Stimulated activated CD8-positive, alpha-beta memory T cell treated with anti-CD3 and anti-CD28 coated beads, Interleukin-7, amount 100 ng/mL, for 24 hours (primary cell): ENCODE data around the gene NUB1.

ENCODE experiments used
- DNase-seq: peaks from one replicate; pipeline ENCODE4 v3.0.0-alpha.2; 2020; ENCODE audit warnings: low read depth

NUB1 gene

GRCh38 chr7:151389768-151390597, 48.4 kb downstream of the NUB1 start:
- DNase-seq: no peak

DNA sequence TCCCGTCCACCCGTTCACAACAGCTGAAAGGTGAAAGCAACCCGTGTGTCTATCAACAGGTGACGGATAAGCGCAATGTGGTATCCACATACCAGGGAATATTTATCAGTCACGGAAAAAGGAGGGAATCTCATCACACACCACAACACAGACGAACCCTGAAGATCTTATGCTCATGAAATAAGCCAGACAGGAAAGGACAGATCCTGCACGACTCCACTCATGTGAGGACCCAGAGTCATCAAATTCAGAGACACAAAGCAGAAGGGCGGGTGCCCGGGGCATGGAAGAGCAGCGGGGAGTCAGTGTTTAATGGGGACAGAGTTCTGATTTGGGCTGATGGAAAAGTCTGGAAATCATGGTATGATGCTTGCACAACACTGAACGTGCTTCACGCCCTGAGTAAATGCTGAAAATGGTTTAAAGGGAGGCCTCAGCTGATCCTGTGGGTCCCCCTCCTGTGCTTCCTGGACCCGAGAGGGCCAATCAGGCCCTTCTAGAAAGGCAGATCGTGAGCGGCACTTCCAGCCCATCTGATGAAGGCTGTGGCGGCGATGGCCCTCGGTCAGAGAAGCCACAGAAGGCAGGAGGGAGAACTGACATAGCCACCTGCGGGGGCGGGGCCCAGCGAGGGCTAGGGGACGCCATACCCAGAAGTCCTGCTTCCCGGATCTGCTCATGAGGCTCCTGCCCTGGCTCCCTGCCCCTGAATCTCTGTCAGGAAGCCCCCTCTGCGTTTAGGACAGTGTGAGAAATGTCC, 49.2 kb downstream of the NUB1 start:
- DNase-seq: no peak

- DNase-seq: no peak
Measured at GRCh38 chr7:151391358-151391730, 49.7 kb downstream of the NUB1 start.

DNA sequence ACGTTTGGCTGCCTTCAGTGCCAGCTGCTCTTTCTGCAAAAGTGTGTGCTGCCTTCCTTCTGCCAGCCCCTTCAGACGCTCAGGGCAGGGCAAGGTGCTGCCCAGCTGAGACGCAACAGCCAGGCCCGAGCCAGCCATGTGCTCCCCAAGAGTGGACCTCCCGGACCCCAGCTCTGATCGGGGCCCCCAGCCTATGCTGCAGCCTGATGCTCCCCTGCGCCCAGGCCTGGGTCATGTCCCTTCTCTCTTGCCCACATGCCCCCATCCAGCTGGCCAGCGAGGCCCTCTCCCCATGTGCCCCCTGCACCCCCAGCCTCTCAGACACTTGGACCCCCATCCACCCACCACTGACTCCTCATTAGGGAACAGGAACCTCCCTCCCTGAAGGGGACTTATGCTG, 50.4 kb downstream of the NUB1 start:
- no peak for DNase-seq

- no peak for DNase-seq
Measured at GRCh38 chr7:151392426-151392825, 50.8 kb downstream of the NUB1 start.

DNA sequence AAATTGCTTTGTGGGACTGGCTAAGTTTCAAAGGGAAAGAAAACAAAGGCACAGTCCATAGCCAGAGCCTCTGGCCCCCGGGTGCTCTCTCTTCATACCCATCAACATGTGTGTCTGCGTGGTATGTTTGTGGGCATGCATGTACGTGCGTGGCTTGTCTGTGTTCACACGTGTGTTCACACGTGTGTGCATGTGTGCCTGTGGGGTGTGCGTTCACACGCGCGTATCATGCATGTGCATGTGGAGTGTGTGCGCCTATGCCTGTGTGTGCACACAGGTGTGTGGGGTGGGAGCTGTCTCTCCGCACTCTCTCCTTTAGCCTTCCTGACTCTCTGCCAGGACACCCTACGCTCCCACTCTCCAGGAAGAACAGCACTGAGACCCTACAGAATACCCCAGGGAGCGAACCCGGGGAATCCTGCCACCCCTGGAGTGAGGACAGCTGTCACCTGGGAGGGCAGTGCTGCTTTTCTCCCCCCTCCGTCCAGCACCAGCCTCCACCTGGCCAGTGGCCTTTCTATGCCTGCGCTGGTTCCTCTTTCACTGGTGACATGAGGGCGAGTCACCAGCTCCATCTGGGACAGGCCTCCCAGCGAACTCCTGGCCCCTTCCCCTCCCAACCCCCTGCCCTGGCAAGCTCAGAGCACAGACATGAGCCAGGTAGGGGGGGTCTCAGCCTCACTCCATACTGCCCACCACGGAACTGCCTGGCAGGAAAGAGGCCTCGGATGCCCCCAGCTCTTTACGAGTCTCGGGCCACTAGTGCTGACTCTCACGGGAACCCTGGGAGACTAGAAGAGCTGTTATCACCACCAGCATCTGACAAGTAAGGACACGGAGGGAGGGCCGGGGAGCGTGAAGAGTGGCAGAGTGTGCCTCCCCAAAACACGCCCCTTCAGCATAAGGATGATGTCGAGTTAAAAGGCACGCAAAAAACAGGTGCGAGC, 51.7 kb downstream of the NUB1 start:
- no peak for DNase-seq

GRCh38 chr7:151394076-151395035, 52.7 kb downstream of the NUB1 start:
- no peak for DNase-seq

DNA sequence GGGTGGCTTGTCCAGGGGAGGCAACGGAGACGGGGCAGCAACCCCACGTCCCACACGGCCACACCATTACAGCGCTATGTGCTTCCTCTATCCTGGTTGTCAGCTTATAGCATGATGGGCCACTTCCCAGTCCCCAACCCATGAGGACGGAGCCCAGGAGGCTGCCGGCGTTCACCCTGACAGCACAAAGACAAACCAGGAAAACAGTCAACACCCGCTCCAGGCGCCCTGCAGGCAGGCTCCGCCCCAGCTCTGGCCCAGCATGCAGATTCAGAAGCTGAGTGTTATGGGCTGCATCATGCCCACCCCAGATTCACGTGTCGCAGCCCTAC, 53.4 kb downstream of the NUB1 start:
- no peak for DNase-seq

DNA sequence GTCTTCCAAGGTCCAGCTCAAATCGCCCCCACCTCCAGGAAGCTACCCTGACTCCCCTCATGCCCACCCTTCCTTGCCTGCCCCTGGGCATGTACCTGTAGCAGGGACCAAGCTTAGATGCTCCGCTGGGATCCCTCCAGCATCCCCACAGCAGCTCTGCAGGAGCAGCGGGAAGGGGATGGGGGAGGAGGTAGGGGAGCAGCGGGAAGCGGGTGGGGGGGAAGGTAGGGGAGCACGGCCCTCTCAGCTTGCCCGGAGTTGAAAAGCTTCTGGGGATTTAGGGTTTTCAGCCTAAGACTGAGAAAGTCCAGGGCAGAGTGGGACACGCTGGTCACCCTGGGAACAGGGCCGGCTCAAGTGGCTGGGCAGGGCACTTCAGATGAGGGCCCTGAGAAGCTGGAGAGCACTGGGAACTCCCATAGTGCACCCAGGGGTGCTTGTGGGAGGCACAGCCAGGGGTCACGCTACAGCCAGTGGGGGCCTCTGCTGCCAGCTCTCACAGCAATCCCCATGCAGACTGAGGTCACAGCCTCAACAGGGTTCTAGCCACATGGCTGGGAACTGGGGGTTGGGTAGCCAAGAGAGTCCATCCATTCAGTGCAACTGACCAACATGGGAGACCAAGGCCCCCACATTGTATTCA, 54.8 kb downstream of the NUB1 start:
- no peak for DNase-seq

GRCh38 chr7:151397026-151397425, 55.4 kb downstream of the NUB1 start:
- DNase-seq: no peak

DNA sequence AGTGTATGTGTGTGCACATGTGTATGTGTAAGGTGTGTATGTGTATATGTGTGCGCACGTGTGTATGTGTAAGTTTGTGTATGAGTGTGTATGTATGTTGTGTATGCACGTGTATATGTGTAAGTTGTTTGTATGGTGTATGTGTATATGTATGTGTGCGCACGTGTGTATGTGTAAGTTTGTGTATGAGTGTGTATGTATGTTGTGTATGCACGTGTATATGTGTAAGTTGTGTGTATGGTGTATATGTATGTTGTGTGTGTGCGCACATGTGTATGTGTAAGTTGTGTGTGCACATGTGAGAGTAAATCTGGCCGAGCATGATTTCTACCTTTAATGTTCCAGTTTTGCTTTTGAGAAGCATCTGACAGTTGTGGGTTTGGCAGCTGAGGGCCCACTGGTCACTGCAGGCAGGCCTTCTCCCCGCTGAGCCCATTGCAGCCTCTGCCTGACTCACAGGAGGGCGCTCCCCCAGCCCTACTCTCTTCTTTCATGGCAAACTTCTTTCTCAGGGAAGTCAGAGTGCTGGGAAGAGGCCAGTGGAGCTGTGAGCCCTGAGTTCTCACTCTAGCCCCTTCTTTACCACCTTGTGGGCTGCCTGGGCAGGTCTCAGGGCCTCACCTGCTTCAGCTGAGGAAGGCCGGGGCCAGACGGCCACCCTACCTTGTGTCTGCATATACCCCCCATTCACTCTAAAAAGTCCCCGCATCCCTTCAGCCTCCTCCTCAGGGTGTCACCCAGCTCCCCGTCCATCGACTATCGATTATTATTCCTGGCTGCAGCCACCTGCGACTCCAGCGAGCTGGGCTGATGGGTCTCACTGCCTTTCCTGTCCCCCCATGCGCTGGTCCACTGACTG, 57.1 kb downstream of the NUB1 start:
- no peak for DNase-seq

DNA sequence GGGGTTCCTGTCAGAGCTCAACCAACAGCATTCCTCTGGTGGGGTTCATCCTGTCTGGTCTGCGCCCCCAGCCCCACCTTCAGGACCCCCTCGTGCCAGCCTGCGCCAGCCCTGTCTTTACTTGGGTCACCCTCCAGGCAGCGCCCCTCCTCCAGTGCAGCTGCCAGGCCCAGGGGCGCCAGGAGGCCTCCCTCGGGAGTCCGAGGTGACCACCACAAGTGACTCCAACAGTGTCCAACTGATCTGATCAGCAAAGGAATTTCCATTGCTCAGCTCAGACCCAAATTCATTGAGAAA, 57.6 kb downstream of the NUB1 start:
- DNase-seq: no peak

GRCh38 chr7:151399906-151400305, 58.3 kb downstream of the NUB1 start:
- DNase-seq: no peak

- no peak for DNase-seq
Measured at GRCh38 chr7:151400626-151401315, 59.2 kb downstream of the NUB1 start.

- DNase-seq: no peak
Measured at GRCh38 chr7:151402029-151402835, 60.6 kb downstream of the NUB1 start.

DNA sequence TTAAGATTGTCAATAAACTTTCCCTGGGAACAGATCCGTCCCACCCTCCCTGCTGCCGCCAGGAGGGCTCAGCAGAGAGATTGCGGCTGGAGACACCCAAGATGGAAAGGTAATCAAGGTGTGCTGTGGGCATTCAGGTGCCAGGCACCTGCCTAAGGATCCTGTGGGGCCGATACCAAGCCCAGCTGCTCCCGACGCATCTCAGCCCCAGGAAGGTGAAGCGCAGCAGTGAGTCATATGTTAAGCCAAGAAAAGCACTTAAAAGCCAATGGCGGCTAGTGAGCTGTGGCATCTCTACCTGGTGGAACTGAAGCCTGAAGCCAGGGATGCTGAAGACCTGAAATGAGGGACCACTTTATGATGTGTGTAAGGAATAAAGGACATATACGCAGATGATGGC, 62.2 kb downstream of the NUB1 start:
- DNase-seq: no peak

GRCh38 chr7:151404216-151405011, 62.8 kb downstream of the NUB1 start:
- no peak for DNase-seq

DNA sequence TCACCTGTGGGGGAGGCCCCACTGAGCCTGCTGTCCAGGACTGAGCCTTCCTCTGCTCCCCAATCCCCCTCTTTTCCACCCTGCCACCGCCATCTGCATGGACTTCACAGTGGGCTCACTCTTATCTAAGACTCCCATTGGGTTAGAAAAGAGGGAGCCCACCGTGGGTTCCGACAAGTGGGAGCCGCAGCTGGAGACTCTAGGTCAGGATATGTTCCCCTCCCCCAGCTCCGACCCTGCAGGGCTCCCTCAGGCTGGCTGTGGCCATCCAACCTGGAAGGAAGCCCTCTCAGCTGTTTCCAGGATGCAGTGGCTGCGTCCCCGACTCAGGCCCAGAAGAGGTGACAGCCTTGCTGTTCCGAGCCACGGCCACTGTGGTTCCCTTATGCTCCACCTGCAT, 63.4 kb downstream of the NUB1 start:
- DNase-seq: no peak
